SJSA1 (cell line): ENCODE results near the gene ZNF839. TPM values are rescaled to one million over a fixed set of nuclear protein-coding genes. Genes with fewer than 3 reads are reported as not detected.
A peak's percentile ranks its signal among the peaks of the same experiment; 100 is the strongest.
"Not testable (repeated sequence)": the region's sequence is repeated elsewhere in the genome, so short reads cannot be mapped to it uniquely, and the experiment has no call there.

ENCODE experiments used
- DNase-seq, 2 experiments: peaks; one replicate each; pipeline ENCODE4 v3.0.0-alpha.2; 2015 to 2020; ENCODE audit warnings: low spot score in 2 of 2, low read depth in 1 of 2
- H3K27ac ChIP-seq: fragments of 250-450 bp; sonication (Bioruptor Pico); 2 replicates; pipeline ENCODE4 v1.5.1; 2020; ENCODE audit warnings: mild to moderate bottlenecking, moderate library complexity
- H3K27me3 ChIP-seq: fragments of 250-450 bp; sonication (Bioruptor Pico); replicated peaks from 2 replicates; pipeline ENCODE4 v1.5.1; 2020; ENCODE audit warnings: mild to moderate bottlenecking, moderate library complexity
- H3K36me3 ChIP-seq: fragments of 250-450 bp; sonication (Bioruptor Pico); 2 replicates; pipeline ENCODE4 v1.5.1; 2020; ENCODE audit warnings: mild to moderate bottlenecking
- H3K4me1 ChIP-seq: fragments of 250-450 bp; sonication (Bioruptor Pico); replicated peaks from 2 replicates; pipeline ENCODE4 v1.6.1; 2021; ENCODE audit warnings: mild to moderate bottlenecking
- H3K4me3 ChIP-seq: fragments of 250-450 bp; sonication (Bioruptor Pico); 2 replicates; pipeline ENCODE4 v1.5.1; 2020; ENCODE audit warnings: mild to moderate bottlenecking
- H3K9me3 ChIP-seq: fragments of 250-450 bp; sonication (Bioruptor Pico); replicated peaks from 2 replicates; pipeline ENCODE4 v1.5.1; 2020; ENCODE audit warnings: mild to moderate bottlenecking
- total RNA-seq: library from RNA; depleted of rRNA; stranded (reverse); fragments of >200 nt; shearing (Covaris generic); gene quantifications from 2 replicates; pipeline ENCODE4 v1.2.3, GENCODE V29; 2014

Gene ZNF839
- total RNA-seq, 1 experiment from 2014 or later = 7.4 TPM

- Histone ChIP-seq H3K9me3 (no peaks in the 10 kb centered on the region), H3K4me3 (peak overlapping the region; percentile 96), H3K4me1 (peaks cover 23% of the 10 kb centered on the region), H3K27ac (peak overlapping the region; percentile 79), H3K36me3 (peaks cover 7% of the 10 kb centered on the region), H3K27me3 (no peaks in the 10 kb centered on the region)
- peak in 1 of 2 experiments; percentile 53 for DNase-seq
These were observed 601 bp downstream of the ZNF839 start for GRCh38 chr14:102320033-102320660.

DNA sequence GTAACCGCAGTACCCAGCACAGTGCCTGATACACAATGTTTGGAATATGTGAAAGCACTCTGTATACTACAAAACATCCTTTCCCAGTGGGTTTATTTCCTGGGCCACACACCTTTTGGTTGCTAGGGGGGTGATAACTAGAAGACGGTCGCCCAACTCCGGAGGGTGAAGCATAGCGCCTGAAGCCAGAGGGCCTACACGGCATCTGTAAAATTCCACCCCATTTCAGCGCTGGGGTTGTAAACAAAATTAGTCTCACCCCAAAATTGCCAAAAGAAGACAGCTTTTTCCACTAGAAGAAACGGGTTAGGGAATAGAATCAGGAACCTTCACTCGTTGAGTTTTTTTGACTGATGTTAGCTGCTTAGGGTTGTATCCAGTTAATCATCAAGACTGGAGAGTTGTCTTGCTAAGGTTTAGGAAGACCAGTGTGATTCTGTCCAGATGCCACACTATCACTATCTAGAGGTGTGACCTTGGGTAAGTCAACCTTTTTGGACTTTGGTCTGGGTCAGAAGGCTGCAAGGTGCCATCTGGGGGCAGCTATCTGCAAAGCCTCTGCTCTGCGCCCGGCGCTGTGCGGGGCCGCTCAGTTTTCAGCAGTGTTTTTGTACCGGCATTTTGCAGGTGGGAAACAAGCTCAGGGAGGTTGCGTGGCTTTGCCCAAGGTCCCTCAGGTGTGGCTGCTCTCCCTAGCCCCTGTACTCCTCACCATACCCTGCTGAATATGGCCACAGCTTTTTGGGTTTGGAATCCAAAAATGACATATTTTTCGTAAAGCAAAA is 1.3 kb downstream of the ZNF839 start:
- H3K4me1 ChIP-seq = peaks cover 23% of the 10 kb centered on the region
- peak overlapping the region; percentile 96 for H3K4me3 ChIP-seq
- H3K27ac ChIP-seq = no peak overlapping the region
- H3K27me3 ChIP-seq = no peaks in the 10 kb centered on the region
- DNase-seq = no peak
- H3K36me3 ChIP-seq = peaks cover 7% of the 10 kb centered on the region
- H3K9me3 ChIP-seq = no peaks in the 10 kb centered on the region

DNA sequence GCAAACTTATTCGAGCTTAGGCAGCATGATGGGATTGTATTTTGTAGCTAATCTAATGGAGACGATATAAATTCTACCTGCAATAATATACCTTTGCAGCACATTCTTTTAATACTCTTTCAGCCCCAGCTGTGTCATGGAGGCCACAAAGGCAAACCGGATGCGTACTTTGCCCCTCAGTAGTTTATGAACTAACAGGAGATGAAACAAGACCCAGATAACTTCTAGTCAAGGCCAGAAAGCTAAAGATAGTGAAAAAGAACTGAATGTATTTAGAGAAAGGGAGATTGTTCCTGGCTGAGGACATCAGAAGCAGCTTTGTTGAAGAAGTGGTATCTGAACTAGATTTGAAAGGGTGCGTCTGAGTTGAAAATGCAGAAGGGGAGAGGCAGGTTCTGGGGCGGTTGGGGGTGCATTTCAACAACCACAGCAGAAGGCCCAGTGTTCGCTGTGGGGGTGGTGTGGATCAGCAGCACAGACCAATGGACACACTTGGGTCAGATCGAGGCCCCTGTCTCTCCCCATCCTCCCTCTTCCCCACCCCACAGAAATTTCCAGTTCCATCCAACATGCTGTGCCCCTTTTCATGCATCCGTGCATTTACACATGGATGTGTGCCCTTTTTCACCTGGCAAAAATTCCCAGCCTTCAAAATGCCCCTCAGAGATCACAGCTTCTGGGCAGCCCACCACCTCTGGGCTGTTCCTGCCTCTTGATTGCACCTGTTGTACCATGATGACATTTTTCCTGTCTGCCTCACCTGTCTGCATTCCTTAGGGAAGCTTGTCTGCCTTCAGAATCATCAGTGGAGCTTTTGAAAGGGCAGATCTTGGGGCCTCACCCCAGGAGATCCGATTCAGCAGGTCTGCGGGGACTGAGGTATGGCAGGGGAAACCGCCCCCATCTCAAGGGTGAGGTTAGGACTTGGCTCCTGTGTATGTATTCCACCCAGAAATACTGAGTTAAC is 2.2 kb downstream of the ZNF839 start:
- Histone ChIP-seq H3K27me3 (no peaks in the 10 kb centered on the region), H3K4me1 (peaks cover 23% of the 10 kb centered on the region), H3K9me3 (no peaks in the 10 kb centered on the region), H3K27ac (no peak overlapping the region), H3K4me3 (no peak overlapping the region), H3K36me3 (peaks cover 7% of the 10 kb centered on the region)
- DNase-seq = no peak

DNA sequence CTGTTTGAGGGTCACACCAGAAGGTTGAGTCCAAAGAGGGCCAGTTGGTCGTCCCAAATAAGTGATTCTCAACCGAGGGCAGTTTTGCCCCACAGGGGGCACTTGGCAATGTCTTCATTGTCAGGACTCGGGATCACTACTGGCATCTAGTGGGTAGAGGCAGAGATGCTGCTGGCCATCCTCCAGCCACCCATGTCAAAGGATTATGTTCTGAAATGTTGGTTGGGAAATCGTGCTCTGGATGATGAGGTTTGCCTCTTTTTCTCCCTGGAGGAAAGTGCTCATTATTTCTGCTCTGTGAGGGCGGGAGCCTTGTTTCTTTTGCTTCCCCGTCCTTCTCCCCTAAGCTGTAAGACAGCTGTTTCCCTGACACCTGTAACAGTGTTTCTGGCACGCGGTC is 3.6 kb downstream of the ZNF839 start:
- DNase-seq = peak; percentile 26 to 68
- Histone ChIP-seq H3K4me1 (peaks cover 14% of the 10 kb centered on the region), H3K9me3 (no peaks in the 10 kb centered on the region), H3K27me3 (no peaks in the 10 kb centered on the region), H3K4me3 (no peak overlapping the region), H3K36me3 (peaks cover 7% of the 10 kb centered on the region), H3K27ac (no peak overlapping the region)

DNA sequence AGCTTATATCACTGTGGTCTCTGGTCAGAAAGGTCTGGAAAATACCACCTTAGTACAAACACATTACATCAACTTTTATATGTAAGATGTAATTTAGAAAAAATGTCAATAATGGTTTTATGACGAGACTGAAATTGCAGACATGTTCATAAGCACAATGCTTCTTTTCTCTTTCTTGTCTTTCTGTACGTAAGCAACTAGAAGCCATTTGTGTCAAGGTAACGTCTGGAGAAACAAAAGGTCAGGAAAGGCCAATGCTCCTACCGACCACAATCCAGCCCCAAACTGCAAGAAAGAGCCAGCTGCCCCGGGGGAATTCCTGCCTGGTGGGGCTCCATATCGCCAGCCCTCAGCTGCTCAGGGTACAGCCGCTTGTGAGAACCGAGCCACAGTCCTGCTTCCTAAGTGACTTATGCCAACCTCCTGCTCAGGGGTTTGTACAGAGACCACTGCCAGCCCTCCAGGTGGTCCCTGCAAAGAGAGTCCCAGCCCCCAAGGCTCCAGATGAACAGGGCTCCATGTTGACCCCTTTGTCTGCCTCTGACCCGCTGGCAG is 6.3 kb downstream of the ZNF839 start:
- no peaks in the 10 kb centered on the region for H3K27me3 ChIP-seq
- H3K4me3 ChIP-seq = no peak overlapping the region
- no peaks in the 10 kb centered on the region for H3K4me1 ChIP-seq
- no peaks in the 10 kb centered on the region for H3K9me3 ChIP-seq
- H3K27ac ChIP-seq = no peak overlapping the region
- no peak for DNase-seq
- no peaks in the 10 kb centered on the region; the same call in none of the 2 replicates for H3K36me3 ChIP-seq

DNA sequence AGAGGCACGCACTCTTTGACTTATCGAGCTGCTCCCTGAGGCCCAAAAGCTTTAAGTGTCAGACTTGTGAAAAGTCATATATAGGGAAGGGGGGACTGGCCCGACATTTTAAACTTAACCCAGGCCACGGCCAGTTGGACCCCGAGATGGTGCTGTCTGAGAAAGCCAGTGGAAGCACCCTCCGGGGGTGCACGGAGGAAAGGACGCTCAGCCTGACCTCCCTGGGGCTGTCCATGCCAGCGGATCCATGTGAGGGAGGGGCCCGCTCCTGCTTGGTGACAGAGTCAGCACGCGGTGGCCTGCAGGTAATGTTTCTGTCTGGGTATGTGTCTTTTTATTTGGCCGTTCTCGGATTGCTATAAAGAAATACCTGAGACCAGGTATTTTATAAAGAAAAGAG is 7.0 kb downstream of the ZNF839 start:
- Histone ChIP-seq H3K27me3 (no peaks in the 10 kb centered on the region), H3K27ac (no peak overlapping the region), H3K36me3 (peaks cover under 1% of the 10 kb centered on the region), H3K9me3 (no peaks in the 10 kb centered on the region), H3K4me3 (no peak overlapping the region), H3K4me1 (no peaks in the 10 kb centered on the region)
- no peak for DNase-seq

GRCh38 chr14:102329381-102329780 is 9.8 kb downstream of the ZNF839 start:
- H3K27me3 ChIP-seq, DNase-seq, H3K4me3 ChIP-seq, H3K27ac ChIP-seq, H3K9me3 ChIP-seq, H3K36me3 ChIP-seq, H3K4me1 ChIP-seq: not testable (repeated sequence)

- H3K9me3 ChIP-seq = no peaks in the 10 kb centered on the region
These were observed 11.3 kb downstream of the ZNF839 start for GRCh38 chr14:102330806-102331205.

GRCh38 chr14:102333390-102333789 is 13.8 kb downstream of the ZNF839 start:
- H3K9me3 ChIP-seq = no peaks in the 10 kb centered on the region
- no peak overlapping the region for H3K27ac ChIP-seq
- no peaks in the 10 kb centered on the region for H3K27me3 ChIP-seq
- DNase-seq = no peak
- no peaks in the 10 kb centered on the region for H3K4me1 ChIP-seq
- H3K36me3 ChIP-seq = peaks cover 13% of the 10 kb centered on the region
- H3K4me3 ChIP-seq = no peak overlapping the region

More at GRCh38 chr14:102330806-102331205, 11.3 kb downstream of the ZNF839 start:
- Histone ChIP-seq H3K4me1 (no peaks in the 10 kb centered on the region), H3K27ac (no peak overlapping the region), H3K4me3 (no peak overlapping the region), H3K36me3 (peaks cover 6% of the 10 kb centered on the region), H3K27me3 (no peaks in the 10 kb centered on the region)
- DNase-seq = no peak

GRCh38 chr14:102333795-102334705 is 14.5 kb downstream of the ZNF839 start:
- Histone ChIP-seq H3K27me3 (no peaks in the 10 kb centered on the region), H3K36me3 (peaks cover 19% of the 10 kb centered on the region)
- no peak for DNase-seq

DNA sequence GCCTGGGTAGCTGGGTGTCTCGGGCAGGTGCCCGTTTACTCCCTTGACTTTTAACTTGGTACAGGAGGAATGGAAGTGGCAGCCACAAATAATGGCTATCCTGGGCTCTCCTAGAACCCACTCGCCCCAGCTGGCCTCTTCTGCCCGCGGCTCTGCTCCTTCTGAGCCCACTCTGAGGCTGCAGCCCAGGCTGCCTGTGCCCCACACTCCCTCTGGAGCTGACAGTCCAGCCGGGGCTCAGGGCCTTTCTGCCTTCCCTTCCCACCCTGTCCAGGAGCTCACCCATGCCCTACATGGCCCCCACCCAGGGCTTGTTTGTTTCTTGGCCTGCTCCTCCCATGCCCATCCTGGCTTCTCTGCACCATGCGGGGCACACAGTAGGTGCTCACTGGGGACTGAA is 15.6 kb downstream of the ZNF839 start:
- Histone ChIP-seq H3K27ac (no peak overlapping the region), H3K4me3 (no peak overlapping the region), H3K27me3 (no peaks in the 10 kb centered on the region), H3K36me3 (peaks cover 19% of the 10 kb centered on the region), H3K9me3 (no peaks in the 10 kb centered on the region), H3K4me1 (no peaks in the 10 kb centered on the region)
- no peak for DNase-seq

More at GRCh38 chr14:102333795-102334705, 14.5 kb downstream of the ZNF839 start:
- Histone ChIP-seq H3K9me3 (no peaks in the 10 kb centered on the region), H3K4me3 (no peak overlapping the region), H3K27ac (no peak overlapping the region), H3K4me1 (no peaks in the 10 kb centered on the region)

GRCh38 chr14:102338724-102339123 is 19.2 kb downstream of the ZNF839 start:
- DNase-seq = no peak
- Histone ChIP-seq H3K27me3 (no peaks in the 10 kb centered on the region), H3K36me3 (peaks cover 24% of the 10 kb centered on the region), H3K27ac (no peak overlapping the region), H3K4me1 (no peaks in the 10 kb centered on the region), H3K9me3 (no peaks in the 10 kb centered on the region), H3K4me3 (no peak overlapping the region)
